Skeletal muscle satellite cell (primary cell): ENCODE data around the gene ADARB1.

Experiments
- H3K27me3 ChIP-seq: 2 replicates; pipeline ENCODE4 v1.7.0; 2013; ENCODE audit warnings: low read length; ENCODE audit not compliant: control insufficient read depth, insufficient read depth
- H3K36me3 ChIP-seq: 2 replicates; pipeline ENCODE4 v1.7.0; 2013; ENCODE audit warnings: mild to moderate bottlenecking, control low read depth, low read length; ENCODE audit not compliant: insufficient read depth
- H3K4me1 ChIP-seq: 2 replicates; pipeline ENCODE4 v1.7.0; 2013; ENCODE audit warnings: low read length; ENCODE audit not compliant: control insufficient read depth, insufficient read depth
- H3K4me2 ChIP-seq: 2 replicates; pipeline ENCODE4 v1.7.0; 2013; ENCODE audit warnings: mild to moderate bottlenecking, low read length
- H3K4me3 ChIP-seq: 2 replicates; pipeline ENCODE4 v1.7.0; 2013; ENCODE audit warnings: low read length
- H3K9ac ChIP-seq: 2 replicates; pipeline ENCODE4 v1.7.0; 2013; ENCODE audit warnings: mild to moderate bottlenecking, low read depth, low read length, moderate library complexity
- H3K9me3 ChIP-seq: replicated peaks from 2 replicates; pipeline ENCODE4 v1.7.0; 2013; ENCODE audit warnings: mild to moderate bottlenecking, control low read depth, low read length

Gene ADARB1

DNA sequence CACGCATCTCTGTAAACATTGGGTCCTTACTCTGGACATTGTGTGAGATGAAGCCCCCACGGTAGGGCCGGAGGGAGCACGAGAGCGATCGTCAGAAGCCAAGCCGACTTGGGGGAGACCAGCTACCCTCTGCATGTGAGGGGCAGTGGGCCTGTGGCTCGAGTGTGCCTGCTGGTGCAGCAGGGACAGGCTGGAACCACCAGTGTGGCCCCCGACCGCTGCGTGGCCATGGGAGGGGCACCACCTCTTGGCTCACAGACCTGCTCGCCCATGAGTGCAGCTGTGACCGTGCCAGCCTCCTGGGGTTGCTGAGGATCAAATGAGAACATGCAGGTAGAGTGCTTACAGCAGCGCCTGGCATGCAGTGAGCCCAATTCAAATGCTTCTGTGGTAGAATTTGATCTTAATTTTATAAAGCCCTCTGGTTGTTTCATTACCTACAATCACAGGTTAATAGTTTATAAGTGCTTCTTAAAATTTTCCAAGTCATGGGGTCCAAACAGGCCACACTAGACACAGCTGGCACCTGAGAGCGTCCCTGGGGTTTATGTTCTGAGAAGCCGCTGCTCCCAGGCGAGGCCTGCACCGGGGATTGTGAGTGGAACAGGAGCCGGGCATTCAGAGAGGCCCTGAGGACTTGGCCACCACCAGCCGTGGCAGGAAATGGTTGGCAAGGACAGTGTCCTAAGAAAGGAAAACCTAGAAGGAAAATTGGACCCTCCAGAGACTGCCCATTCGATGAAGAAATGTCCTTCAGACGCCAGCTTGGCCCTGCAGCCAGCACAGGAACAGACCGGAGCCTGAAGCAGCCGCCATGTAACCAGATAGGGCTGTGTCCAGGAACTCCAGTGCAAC, 22.6 kb upstream of the ADARB1 start:
- Histone ChIP-seq H3K4me3 (peak overlapping the region; percentile 23), H3K4me1 (peaks cover 71% of the 10 kb centered on the region), H3K36me3 (no peaks in the 10 kb centered on the region), H3K4me2 (peak overlapping the region; percentile 47), H3K9ac (peak overlapping the region; percentile 89), H3K9me3 (no peaks in the 10 kb centered on the region), H3K27me3 (no peaks in the 10 kb centered on the region)

DNA sequence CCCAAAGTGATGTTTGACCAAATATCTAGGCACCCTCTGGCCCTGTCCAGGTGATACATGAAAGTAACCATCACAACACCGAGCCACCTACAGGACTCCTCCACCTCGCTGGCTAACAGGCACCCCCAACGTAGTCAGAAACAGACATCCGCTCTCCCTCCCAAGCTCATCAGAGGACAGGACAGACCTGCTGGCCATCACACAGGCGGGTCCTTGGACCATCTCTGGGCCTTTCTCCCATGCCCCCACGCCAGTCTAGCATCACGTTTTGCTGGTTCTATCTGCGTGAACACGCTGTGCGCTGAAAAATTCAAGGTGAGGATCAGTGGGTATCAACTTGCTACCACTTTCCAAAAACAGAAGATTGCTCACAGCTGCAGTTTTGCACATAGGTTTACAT, 21.4 kb upstream of the ADARB1 start:
- no peak overlapping the region for H3K4me3 ChIP-seq
- no peaks in the 10 kb centered on the region for H3K27me3 ChIP-seq
- H3K9ac ChIP-seq: no peak overlapping the region
- H3K9me3 ChIP-seq: no peaks in the 10 kb centered on the region
- no peak overlapping the region for H3K4me2 ChIP-seq
- H3K36me3 ChIP-seq: no peaks in the 10 kb centered on the region
- peaks cover 76% of the 10 kb centered on the region for H3K4me1 ChIP-seq

DNA sequence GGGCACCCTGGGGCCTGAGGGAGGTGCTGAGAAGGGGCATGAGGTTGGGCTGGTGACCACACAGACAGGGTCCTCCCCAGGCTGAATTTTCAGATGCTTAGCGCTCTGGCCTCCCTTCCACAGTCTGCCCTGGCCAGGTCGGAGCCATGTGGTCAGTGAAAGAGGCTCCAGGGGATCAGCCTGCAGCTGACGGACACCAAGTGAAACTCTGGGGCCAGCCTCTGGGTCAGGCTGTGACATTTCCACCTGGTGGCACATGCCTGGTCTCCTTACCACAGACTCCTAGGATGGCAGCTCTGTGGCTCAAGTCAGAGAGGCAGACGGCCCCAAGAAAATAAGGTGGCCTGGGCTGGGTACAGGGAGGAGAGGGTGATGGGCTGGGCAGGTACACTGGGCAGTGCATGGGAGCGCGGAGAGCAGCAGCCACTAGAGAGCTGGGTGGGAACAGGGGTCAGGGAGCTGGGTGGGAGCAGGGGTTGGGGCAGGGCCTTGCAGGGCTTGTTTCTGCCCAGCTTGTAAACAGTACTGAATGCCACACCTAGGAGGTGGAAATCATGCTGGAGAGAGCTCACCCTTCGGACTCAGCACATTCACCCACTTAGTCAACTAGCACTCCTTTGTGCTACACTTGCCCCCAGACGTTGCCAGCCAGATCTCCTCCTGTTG, 20.7 kb upstream of the ADARB1 start:
- H3K4me2 ChIP-seq: no peak overlapping the region
- H3K36me3 ChIP-seq: no peaks in the 10 kb centered on the region
- H3K27me3 ChIP-seq: no peaks in the 10 kb centered on the region
- no peak overlapping the region for H3K4me3 ChIP-seq
- H3K9ac ChIP-seq: no peak overlapping the region
- peaks cover 69% of the 10 kb centered on the region for H3K4me1 ChIP-seq
- H3K9me3 ChIP-seq: no peaks in the 10 kb centered on the region

DNA sequence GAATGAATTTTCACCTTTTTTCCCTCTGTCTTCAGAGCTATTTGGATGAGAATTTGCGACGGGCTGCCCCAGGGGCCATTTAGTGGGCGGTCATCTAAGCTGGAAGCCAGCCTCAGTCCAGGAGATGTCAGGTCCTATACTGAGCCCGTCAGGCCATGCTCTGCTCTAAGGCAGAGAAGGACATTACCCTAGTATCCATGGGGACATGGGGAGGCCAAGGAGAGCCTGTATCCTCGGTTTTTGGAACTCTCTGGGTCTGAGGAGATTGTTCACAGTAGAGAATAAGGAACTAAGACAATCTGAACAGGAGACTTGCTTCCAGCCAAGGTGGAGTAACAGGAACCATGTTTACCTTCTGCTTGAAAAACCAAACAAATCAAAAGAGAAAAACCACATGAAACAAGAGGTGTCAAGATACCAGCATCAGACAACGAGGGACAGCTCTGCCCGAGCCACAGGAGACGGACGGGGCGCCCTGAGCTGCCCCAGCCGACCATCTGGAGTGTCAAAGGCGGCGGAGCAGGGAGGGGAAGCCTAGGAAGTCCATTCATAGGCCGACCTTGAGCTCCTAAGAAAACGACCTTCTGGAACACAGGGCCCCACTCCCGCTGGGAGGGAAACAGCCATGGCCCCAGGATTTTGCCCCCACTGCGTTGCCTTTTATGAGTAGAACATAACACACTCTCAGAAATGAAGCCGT, 20.0 kb upstream of the ADARB1 start:
- Histone ChIP-seq H3K9me3 (no peaks in the 10 kb centered on the region), H3K4me2 (no peak overlapping the region), H3K4me1 (peaks cover 62% of the 10 kb centered on the region), H3K36me3 (no peaks in the 10 kb centered on the region), H3K4me3 (no peak overlapping the region), H3K9ac (no peak overlapping the region), H3K27me3 (no peaks in the 10 kb centered on the region)

DNA sequence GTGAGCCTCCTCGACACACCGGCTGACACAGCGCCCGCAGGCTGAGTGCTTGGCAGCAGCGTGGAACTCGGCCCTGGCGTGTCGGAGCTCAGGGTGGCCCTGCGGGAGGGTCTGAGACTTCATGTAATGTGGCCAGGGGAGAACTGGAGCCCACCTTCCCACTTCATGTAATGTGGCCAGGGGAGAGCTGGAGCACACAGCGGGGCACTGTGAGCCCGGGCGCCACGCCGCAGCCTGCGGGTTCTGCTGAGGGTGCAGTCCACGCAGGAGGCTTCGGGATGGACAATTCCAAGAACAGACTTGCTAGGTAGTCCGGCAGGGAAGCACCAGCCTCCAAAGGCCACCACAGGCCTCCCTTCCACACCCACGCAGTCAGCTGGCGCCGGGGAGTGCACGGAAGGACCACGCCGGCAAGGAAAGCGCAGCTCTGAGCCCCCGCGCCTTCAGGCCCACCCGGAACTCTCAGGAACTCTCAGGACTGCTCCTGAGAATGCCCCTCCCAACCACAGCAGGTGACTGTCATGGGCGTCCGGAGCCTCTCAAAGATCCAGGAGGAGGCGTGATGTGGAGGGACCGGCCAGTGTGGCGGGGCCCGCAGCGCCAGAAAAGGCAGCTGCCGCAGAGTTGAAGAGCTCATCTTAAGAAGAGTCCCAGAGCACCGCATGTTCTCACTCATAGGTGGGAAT, 19.3 kb upstream of the ADARB1 start:
- no peak overlapping the region for H3K4me2 ChIP-seq
- no peak overlapping the region for H3K9ac ChIP-seq
- H3K27me3 ChIP-seq: no peaks in the 10 kb centered on the region
- H3K36me3 ChIP-seq: no peaks in the 10 kb centered on the region
- no peak overlapping the region for H3K4me3 ChIP-seq
- H3K4me1 ChIP-seq: peaks cover 55% of the 10 kb centered on the region
- H3K9me3 ChIP-seq: no peaks in the 10 kb centered on the region

DNA sequence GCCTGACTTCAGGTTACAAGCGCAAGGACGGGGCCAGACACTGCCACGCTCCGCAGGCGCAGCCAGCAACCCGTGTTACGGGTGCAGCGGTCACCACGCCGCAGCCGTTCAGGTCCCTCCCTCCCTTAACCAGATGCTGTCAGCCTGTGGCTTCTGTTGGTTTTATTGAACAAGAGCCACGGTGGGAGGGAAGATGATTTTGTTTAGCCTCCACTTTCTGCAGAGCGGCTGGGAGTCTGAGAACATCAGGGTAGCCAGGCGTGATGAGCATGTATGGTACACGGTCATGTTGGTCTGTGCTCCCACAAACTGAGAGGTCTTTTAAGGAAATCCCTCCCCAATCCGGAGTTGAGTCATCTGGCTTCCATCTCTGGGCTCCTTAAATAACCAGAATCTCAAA, 18.5 kb upstream of the ADARB1 start:
- no peaks in the 10 kb centered on the region for H3K36me3 ChIP-seq
- no peaks in the 10 kb centered on the region for H3K27me3 ChIP-seq
- peak overlapping the region; percentile 33 for H3K9ac ChIP-seq
- no peak overlapping the region for H3K4me3 ChIP-seq
- peaks cover 47% of the 10 kb centered on the region for H3K4me1 ChIP-seq
- H3K9me3 ChIP-seq: no peaks in the 10 kb centered on the region
- peak overlapping the region; percentile 44 for H3K4me2 ChIP-seq

DNA sequence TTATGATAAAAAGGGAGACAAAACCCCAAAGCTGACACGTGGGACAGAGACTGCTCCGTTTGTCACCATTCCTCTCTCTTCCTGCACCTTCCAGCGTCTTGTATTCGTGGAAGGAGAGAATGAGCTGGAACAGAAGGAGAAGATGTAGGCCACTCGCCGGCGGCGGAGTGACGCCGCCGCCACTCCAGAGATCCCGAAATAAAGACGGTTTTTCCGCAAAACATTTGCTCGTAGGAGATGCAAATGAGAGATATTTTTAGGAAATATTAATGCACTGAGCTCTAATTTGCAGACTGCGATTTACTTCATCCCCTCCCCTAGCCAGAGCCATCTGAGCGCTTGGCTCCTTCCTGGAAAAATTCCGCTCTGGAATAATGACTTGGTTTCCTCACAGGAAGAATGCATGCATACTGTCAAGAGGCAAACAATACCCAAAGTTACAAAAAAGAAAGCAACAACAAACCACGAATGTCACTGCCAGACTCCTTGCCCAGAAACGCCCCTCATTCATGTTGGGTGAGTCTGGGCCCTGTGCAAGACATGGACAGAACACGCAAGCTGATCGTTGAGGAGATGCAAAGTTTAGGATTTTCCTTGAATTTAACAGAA, 18.0 kb upstream of the ADARB1 start:
- no peak overlapping the region for H3K4me2 ChIP-seq
- H3K27me3 ChIP-seq: no peaks in the 10 kb centered on the region
- no peaks in the 10 kb centered on the region for H3K36me3 ChIP-seq
- no peaks in the 10 kb centered on the region for H3K9me3 ChIP-seq
- H3K4me3 ChIP-seq: no peak overlapping the region
- H3K9ac ChIP-seq: peak overlapping the region; percentile 33
- peaks cover 44% of the 10 kb centered on the region for H3K4me1 ChIP-seq

DNA sequence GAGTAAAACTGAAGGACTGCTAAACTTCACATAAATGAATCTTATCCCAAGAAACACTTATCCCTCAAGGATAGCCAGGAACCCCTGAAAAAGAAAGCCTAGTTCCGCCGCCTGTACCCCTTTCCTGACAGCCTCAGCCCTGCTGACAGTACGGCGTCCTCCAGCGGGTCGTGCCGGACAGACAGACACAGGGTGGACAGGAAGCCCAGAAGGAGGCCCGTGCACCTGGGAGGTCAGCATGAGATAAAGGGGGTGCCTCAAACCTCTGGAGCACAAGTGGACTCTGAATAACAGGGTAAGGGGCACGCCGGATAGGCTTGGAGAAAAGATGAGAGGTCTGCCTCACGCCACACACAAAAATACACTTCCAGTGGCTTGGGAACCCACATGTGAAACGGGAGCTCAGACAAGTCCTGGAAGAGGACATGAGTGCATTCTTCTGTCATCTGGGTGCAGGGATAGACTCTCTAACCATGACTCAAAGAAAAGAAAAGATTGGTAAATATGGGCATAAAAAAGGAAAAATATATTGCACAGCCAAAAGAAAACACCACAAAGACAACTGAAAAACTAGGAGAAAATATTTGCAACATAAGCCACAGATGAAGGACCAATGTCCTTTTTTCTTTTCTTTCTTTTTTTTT, 17.3 kb upstream of the ADARB1 start:
- H3K4me1 ChIP-seq: peaks cover 38% of the 10 kb centered on the region
- H3K9ac ChIP-seq: no peak overlapping the region
- no peaks in the 10 kb centered on the region for H3K36me3 ChIP-seq
- H3K9me3 ChIP-seq: no peaks in the 10 kb centered on the region
- H3K27me3 ChIP-seq: no peaks in the 10 kb centered on the region
- H3K4me3 ChIP-seq: no peak overlapping the region
- no peak overlapping the region for H3K4me2 ChIP-seq

DNA sequence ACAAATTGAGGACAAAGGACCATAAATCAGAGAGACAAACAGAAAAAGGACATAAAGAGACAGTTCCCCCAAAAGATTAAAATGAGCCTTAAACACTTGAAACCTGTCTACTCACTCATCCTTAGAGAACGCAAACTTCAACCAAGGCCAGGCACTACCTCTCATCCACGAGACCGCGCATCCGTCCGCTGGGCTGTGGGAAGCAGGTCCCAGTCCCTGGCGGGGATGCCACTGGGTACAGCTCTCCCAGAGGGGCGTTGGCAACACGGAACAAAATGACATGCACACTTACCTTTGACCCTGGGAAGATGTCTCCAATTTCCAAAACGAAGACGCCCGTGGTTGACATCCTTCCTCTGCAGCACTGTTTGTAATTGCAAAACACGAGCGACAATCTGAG, 16.5 kb upstream of the ADARB1 start:
- H3K9ac ChIP-seq: no peak overlapping the region
- no peak overlapping the region for H3K4me3 ChIP-seq
- no peaks in the 10 kb centered on the region for H3K27me3 ChIP-seq
- peaks cover 35% of the 10 kb centered on the region for H3K4me1 ChIP-seq
- H3K9me3 ChIP-seq: no peaks in the 10 kb centered on the region
- H3K36me3 ChIP-seq: no peaks in the 10 kb centered on the region
- H3K4me2 ChIP-seq: no peak overlapping the region

DNA sequence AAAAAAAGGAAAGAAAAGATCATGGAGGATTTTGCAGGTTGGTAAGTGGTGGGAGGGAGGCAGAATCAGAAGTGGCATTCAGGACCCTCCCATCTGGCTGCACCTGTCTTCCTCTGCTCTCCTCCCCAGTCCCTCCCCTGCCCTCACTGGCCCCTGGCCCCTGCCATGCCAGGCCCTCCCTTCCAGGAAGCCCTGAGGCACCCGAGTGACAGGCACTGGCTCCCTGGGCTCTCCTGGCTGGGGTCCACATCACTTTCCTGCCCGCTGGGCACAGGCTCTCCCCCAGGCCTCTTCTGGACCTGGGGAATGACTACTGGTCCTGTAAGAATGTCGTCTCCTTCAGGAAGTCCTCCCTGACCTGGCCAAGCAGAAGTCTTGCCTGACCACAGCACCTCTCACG, 15.3 kb upstream of the ADARB1 start:
- Histone ChIP-seq H3K4me3 (no peak overlapping the region), H3K27me3 (no peaks in the 10 kb centered on the region), H3K9me3 (no peaks in the 10 kb centered on the region), H3K4me2 (no peak overlapping the region), H3K36me3 (no peaks in the 10 kb centered on the region), H3K9ac (no peak overlapping the region), H3K4me1 (peaks cover 22% of the 10 kb centered on the region)
